SU-DHL-6 (cell line): ENCODE data around the gene EYS.

Experiments
- EZH2phosphoT487 ChIP-seq: fragments of 200-600 bp; sonication (generic), shearing (Covaris generic); conservative IDR thresholded peaks from 2 replicates; pipeline ENCODE4 v1.6.1; 2018; ENCODE audit warnings: mild to moderate bottlenecking, antibody characterized with exemption, low read length, moderate library complexity, mixed read lengths
- TF ChIP-seq, protein P1 (sequence below): fragments of 200-600 bp; sonication (generic); IDR thresholded peaks from one replicate; pipeline ENCODE4 v1.5.1; 2017; ENCODE audit warnings: antibody characterized with exemption, mild to moderate bottlenecking, low read length, moderate library complexity; ENCODE audit not compliant: insufficient read depth, poor library complexity, severe bottlenecking

- TF ChIP-seq, protein P1, sequence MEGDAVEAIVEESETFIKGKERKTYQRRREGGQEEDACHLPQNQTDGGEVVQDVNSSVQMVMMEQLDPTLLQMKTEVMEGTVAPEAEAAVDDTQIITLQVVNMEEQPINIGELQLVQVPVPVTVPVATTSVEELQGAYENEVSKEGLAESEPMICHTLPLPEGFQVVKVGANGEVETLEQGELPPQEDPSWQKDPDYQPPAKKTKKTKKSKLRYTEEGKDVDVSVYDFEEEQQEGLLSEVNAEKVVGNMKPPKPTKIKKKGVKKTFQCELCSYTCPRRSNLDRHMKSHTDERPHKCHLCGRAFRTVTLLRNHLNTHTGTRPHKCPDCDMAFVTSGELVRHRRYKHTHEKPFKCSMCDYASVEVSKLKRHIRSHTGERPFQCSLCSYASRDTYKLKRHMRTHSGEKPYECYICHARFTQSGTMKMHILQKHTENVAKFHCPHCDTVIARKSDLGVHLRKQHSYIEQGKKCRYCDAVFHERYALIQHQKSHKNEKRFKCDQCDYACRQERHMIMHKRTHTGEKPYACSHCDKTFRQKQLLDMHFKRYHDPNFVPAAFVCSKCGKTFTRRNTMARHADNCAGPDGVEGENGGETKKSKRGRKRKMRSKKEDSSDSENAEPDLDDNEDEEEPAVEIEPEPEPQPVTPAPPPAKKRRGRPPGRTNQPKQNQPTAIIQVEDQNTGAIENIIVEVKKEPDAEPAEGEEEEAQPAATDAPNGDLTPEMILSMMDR = no peak
- no peak for TF ChIP-seq EZH2phosphoT487
Observed at GRCh38 chr6:64221776-64222175, 1485.2 kb downstream of the EYS start.
